K562 (cell line): Measurements from ENCODE around the gene CDKN2B-AS1. TPM values are rescaled to one million over a fixed set of nuclear protein-coding genes. Genes with fewer than 3 reads are reported as not detected.

Experiments
- ATAC-seq: fragments of 200-7000 bp; cut with Tn5 transposase; 3 replicates; pipeline ENCODE4 v1.9.1; 2020; ENCODE audit warnings: moderate library complexity
- BruUV-seq: library from RNA; stranded (reverse); fragments of 400-500 nt; replicated peaks from 2 replicates; lab custom pipeline; 2021; lab: Mats Ljungman, UMichigan
- CTCF ChIA-PET: fragments of 300-600 bp; formaldehyde crosslinking; extraction: SDS; loops from one replicate; lab custom pipeline; 2021; ENCODE audit warnings: low intra/inter-chr PET ratio; lab: Yijun Ruan, JAX
- POLR2A ChIA-PET: fragments of 300-600, 350-650 bp; sonication (Branson Sonifier 250); formaldehyde crosslinking; extraction: SDS; loops from one replicate; lab custom pipeline; 2021; ENCODE audit warnings: antibody characterized with exemption, inconsistent platforms; lab: Yijun Ruan, JAX
- DNase-seq, 4 experiments: peaks; one replicate each; pipeline versions ENCODE4 v3.0.0 to v3.0.0-alpha.2; 2011 to 2018; ENCODE audit warnings: low spot score in 3 of 4, mixed read lengths in 3 of 4; ENCODE audit errors: extremely low read depth in 1 of 4
- FAIRE-seq: peaks from 2 replicates; lab custom pipeline; 2011; peaks lifted over from hg19 to GRCh38; lab: Jason Lieb, UNC
- H2AFZ ChIP-seq: 2 replicates; pipeline ENCODE4 v1.6.0; 2011; ENCODE audit warnings: low read depth, low read length, control low read depth, inconsistent platforms
- H3K27ac ChIP-seq: fragments of 200-600 bp; 3 replicates; pipeline ENCODE4 v1.8.0; 2011; ENCODE audit warnings: low read depth, mild to moderate bottlenecking, control low read depth, inconsistent platforms, low read length, moderate library complexity, mixed read lengths; ENCODE audit errors: extremely low read depth
- H3K27me3 ChIP-seq, 2 experiments: fragments of 300-600 bp in 1 of 2; 2 replicates in 1 of 2; 3 replicates in 1 of 2; pipeline versions ENCODE4 v1.6.0 to v1.8.0; 2011; ENCODE audit warnings: inconsistent platforms in 2 of 2, low read length in 2 of 2, mild to moderate bottlenecking in 1 of 2, mixed read lengths in 1 of 2, moderate library complexity in 1 of 2; ENCODE audit not compliant: control insufficient read depth in 2 of 2, insufficient read depth in 2 of 2
- H3K36me3 ChIP-seq: fragments of 300-600 bp; 3 replicates; pipeline ENCODE4 v1.8.0; 2011; ENCODE audit warnings: mild to moderate bottlenecking, low read length, inconsistent platforms; ENCODE audit not compliant: control insufficient read depth, insufficient read depth
- H3K4me1 ChIP-seq, 2 experiments: fragments of 200-600 bp in 1 of 2; replicated peaks in 1 of 2; 2 replicates in 1 of 2; 3 replicates in 1 of 2; pipeline versions ENCODE4 v1.5.1 to v1.8.0; 2011; ENCODE audit warnings: inconsistent platforms in 2 of 2, low read length in 2 of 2, mild to moderate bottlenecking in 1 of 2, mixed read lengths in 1 of 2, moderate library complexity in 1 of 2; ENCODE audit not compliant: control insufficient read depth in 2 of 2, insufficient read depth in 2 of 2
- H3K4me2 ChIP-seq: 2 replicates; pipeline ENCODE4 v1.6.1; 2011; ENCODE audit warnings: low read length, control low read depth, inconsistent platforms, mixed read lengths; ENCODE audit not compliant: insufficient read depth
- H3K4me3 ChIP-seq: fragments of 200-600 bp; sonication (generic), shearing (Covaris generic); 2 replicates; pipeline ENCODE4 v1.5.1; 2016; ENCODE audit warnings: control low read depth, inconsistent platforms
- H3K79me2 ChIP-seq: fragments of 200-600 bp; 3 replicates; pipeline ENCODE4 v1.8.0; 2011; ENCODE audit warnings: low read length, inconsistent platforms; ENCODE audit not compliant: control insufficient read depth, insufficient read depth
- H3K9ac ChIP-seq, 2 experiments: 2 replicates each; pipeline versions ENCODE4 v1.6.0 to v1.6.1; 2011; ENCODE audit warnings: low read depth in 2 of 2, low read length in 2 of 2, control low read depth in 1 of 2, inconsistent platforms in 1 of 2, mild to moderate bottlenecking in 1 of 2, mixed read lengths in 1 of 2; ENCODE audit not compliant: insufficient read depth in 1 of 2
- H3K9me1 ChIP-seq: one replicate; pipeline ENCODE4 v1.6.0; 2011; ENCODE audit warnings: inconsistent platforms, mild to moderate bottlenecking, low read length, moderate library complexity; ENCODE audit not compliant: control insufficient read depth, insufficient read depth
- H3K9me3 ChIP-seq: replicated peaks from 2 replicates; pipeline ENCODE4 v1.5.1; 2011; ENCODE audit warnings: low read depth, low read length, inconsistent platforms; ENCODE audit not compliant: control insufficient read depth, insufficient read depth
- H4K20me1 ChIP-seq: replicated peaks from 2 replicates; pipeline ENCODE4 v1.6.1; 2011; ENCODE audit warnings: low read length, inconsistent platforms, mixed read lengths; ENCODE audit not compliant: control insufficient read depth, insufficient read depth
- DDX20 ChIP-seq: fragments of 450-650 bp; IDR thresholded peaks from 2 replicates; pipeline ENCODE4 v1.6.1; 2016; ENCODE audit warnings: missing genetic modification characterization, low read depth, mild to moderate bottlenecking, missing compliant biosample characterization, moderate library complexity
- ESRRB ChIP-seq: fragments of 250-450 bp; sonication (Bioruptor Pico); IDR thresholded peaks from 2 replicates; pipeline ENCODE4 v1.5.0; 2020; ENCODE audit warnings: mild to moderate bottlenecking, moderate library complexity, borderline replicate concordance
- FOXJ2 ChIP-seq: fragments of 200-800 bp; sonication (Bioruptor generic); IDR thresholded peaks from 2 replicates; pipeline ENCODE4 v1.6.1; 2016; ENCODE audit warnings: missing genetic modification characterization, missing compliant biosample characterization
- FUS ChIP-seq: fragments of 200-400 bp; formaldehyde crosslinking; optimal IDR thresholded peaks from 2 replicates; pipeline ENCODE3; 2017; ENCODE audit warnings: low read depth, low read length
- MAX ChIP-seq: sonication (generic); formaldehyde crosslinking; IDR thresholded peaks from 2 replicates; pipeline ENCODE4 v1.9.0; 2022; ENCODE audit warnings: mild to moderate bottlenecking, missing genetic modification reagents
- MEF2A ChIP-seq: IDR thresholded peaks from 2 replicates; pipeline ENCODE4 v1.6.1; 2011; ENCODE audit warnings: low read depth, mild to moderate bottlenecking, low read length, moderate library complexity; ENCODE audit not compliant: control insufficient read depth
- NFYB ChIP-seq: IDR thresholded peaks from 2 replicates; pipeline ENCODE4 v1.6.1; 2011; ENCODE audit warnings: mild to moderate bottlenecking, moderate library complexity; ENCODE audit not compliant: insufficient read length; ENCODE audit errors: extremely low read depth
- NR4A1 ChIP-seq, 2 experiments: fragments of 250-450 bp in 1 of 2; fragments of 450-650 bp in 1 of 2; sonication (Bioruptor Pico) in 1 of 2; IDR thresholded peaks; 2 replicates each; pipeline versions ENCODE4 v1.4.0 to v1.6.1; 2016 to 2020; ENCODE audit warnings: mild to moderate bottlenecking in 2 of 2, missing compliant biosample characterization in 1 of 2, missing genetic modification characterization in 1 of 2, moderate library complexity in 1 of 2
- RUNX1 ChIP-seq: sonication (generic); IDR thresholded peaks from 2 replicates; pipeline ENCODE4 v1.6.1; 2016; ENCODE audit warnings: antibody characterized with exemption, low read depth
- ZNF282 ChIP-seq: sonication (generic); formaldehyde crosslinking; IDR thresholded peaks from 2 replicates; pipeline ENCODE4 v1.8.1; 2023; ENCODE audit warnings: missing genetic modification reagents
- ZNF79 ChIP-seq: fragments of 250-450 bp; sonication (Bioruptor Pico); IDR thresholded peaks from 2 replicates; pipeline ENCODE4 v1.4.0; 2020; ENCODE audit warnings: low read depth, mild to moderate bottlenecking, moderate library complexity
- WGBS: fragments of 100-300 bp; shearing (Covaris generic); methylation state at CpG from one replicate; pipeline ENCODE4 v1.1.6; 2016; ENCODE audit warnings: low coverage, mixed read lengths; ENCODE audit not compliant: insufficient coverage; ENCODE audit errors: missing lambda C conversion rate; 5-methylcytosine and 5-hydroxymethylcytosine counted together
- in situ Hi-C: fragments of 300-500 bp; cut with MboI; formaldehyde crosslinking; loops from 4 replicates; pipeline ENCODE4 v1.15.0; 2018; ENCODE audit warnings: inconsistent platforms, mixed read lengths
- intact Hi-C: fragments of 100-400 bp; cut with micrococcal nuclease; formaldehyde crosslinking; loops from 2 replicates; pipeline ENCODE4 v1.14.2; 2022
- polyA plus RNA-seq, 8 experiments: library from polyadenylated mRNA; depleted of rRNA in 4 of 8; stranded (reverse) in 5 of 8; unstranded in 3 of 8; fragments of >200 nt; fragmentation: Nextera tagmentation in 2 of 8; fragmentation: Illumina TruSeq in 1 of 8; extraction: Ambion mirVana in 2 of 8; extraction: Trizol in 1 of 8; gene quantifications; 2 replicates each; pipeline versions ENCODE4 v1.2.1 to v1.2.3, GENCODE V29; 2011 to 2014; ENCODE audit warnings: inconsistent platforms in 1 of 8, missing spikeins in 1 of 8
- total RNA-seq, 7 experiments: library from RNA; depleted of rRNA in 6 of 7; stranded (reverse); fragments of >200 nt in 6 of 7; fragmentation: Illumina TruSeq in 2 of 7; extraction: Trizol in 2 of 7; gene quantifications; 2 replicates each; pipeline versions ENCODE4 v1.2.1 to v1.2.3, GENCODE V29; 2011 to 2021; ENCODE audit warnings: low replicate concordance in 1 of 7
- TF ChIP-seq, protein P1 (sequence below): sonication (generic); formaldehyde crosslinking; IDR thresholded peaks from 2 replicates; pipeline ENCODE4 v1.8.0; 2022; ENCODE audit warnings: mild to moderate bottlenecking, missing genetic modification reagents

Gene CDKN2B-AS1
- total and polyA plus RNA-seq, 9 of the 15 experiments (the other 6 are each of a cell fraction or from before 2014, with no cell fraction given): not detected

GRCh38 chr9:21967702-21968101 lies 26.9 kb upstream of the CDKN2B-AS1 start:
- Histone ChIP-seq H3K4me1 (no peaks in the 10 kb centered on the region), H3K9me3 (no peaks in the 10 kb centered on the region), H3K27me3 (no peaks in the 10 kb centered on the region), H4K20me1 (no peaks in the 10 kb centered on the region), H3K4me2 (no peak overlapping the region), H3K36me3 (no peaks in the 10 kb centered on the region), H2AFZ (no peak overlapping the region), H3K9ac (no peak overlapping the region), H3K79me2 (no peaks in the 10 kb centered on the region), H3K4me3 (no peak overlapping the region), H3K27ac (no peak overlapping the region), H3K9me1 (no peaks in the 10 kb centered on the region)
- ChIA-PET CTCF (no interaction called here), POLR2A (no interaction called here)
- BruUV-seq: no TSS peak
- FAIRE-seq: no peak
- DNase-seq: no peak
- ATAC-seq: no peak
- WGBS: no CpG with 5 or more reads among the region's 10 CpGs
- intact Hi-C loops: no loop called here
- no peak for TF ChIP-seq DDX20 (tag)
- in situ Hi-C loops: no loop called here

DNA sequence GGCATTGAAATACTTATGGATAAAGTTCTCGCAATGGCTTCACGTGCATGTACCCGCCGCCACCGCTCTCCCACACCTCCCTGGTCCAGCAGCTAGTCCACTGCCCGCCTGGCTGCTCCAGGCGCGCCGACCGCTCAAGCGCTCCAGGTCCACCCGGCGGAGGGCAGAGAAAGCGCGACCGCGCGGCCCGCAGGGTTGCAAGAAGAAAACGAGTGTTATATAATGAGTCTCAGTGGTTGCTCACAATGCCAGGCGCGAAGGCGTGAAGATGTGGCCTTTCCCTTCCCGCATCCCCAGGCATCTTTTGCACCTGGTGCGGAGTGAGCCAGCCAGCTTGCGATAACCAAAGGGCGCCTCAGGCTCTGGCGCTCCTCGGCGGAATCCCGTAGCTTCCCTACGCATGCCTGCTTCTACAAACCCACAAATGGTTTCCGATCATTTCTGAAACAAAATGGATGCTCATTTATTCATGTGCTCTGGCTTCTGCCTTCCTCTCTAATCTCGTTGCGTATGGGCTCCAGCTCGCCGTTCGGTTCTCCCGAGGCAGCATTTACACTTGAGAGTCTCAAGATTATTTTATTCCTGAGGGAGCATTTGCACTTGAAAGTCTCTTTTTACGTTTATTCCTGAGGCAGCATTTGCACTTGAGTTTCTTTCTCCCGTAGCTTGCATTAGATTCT lies 26.1 kb upstream of the CDKN2B-AS1 start:
- DNase-seq (no peak), FAIRE-seq (no peak), ATAC-seq (no peak)
- WGBS: no CpG with 5 or more reads among the region's 41 CpGs
- Histone ChIP-seq H3K27me3 (no peaks in the 10 kb centered on the region), H3K36me3 (no peaks in the 10 kb centered on the region), H3K4me3 (no peak overlapping the region), H3K79me2 (no peaks in the 10 kb centered on the region), H3K9ac (no peak overlapping the region), H3K9me3 (no peaks in the 10 kb centered on the region), H3K27ac (no peak overlapping the region)
- CTCF ChIA-PET: no interaction called here
- BruUV-seq: no TSS peak
- TF ChIP-seq RUNX1 (no peak), FOXJ2 (tag) (no peak), DDX20 (tag) (no peak), MAX (CRISPR knock-in tag) (no peak), MEF2A (no peak), NFYB (no peak), ESRRB (CRISPR knock-in tag) (no peak), ZNF282 (CRISPR knock-in tag) (no peak), FUS (no peak), ZNF79 (CRISPR knock-in tag) (no peak), NR4A1 (CRISPR knock-in tag; IDR thresholded peaks at IDR 0.05) (no peak), NR4A1 (tag; IDR thresholded peaks at IDR 0.05) (no peak)
- TF ChIP-seq, protein P1, sequence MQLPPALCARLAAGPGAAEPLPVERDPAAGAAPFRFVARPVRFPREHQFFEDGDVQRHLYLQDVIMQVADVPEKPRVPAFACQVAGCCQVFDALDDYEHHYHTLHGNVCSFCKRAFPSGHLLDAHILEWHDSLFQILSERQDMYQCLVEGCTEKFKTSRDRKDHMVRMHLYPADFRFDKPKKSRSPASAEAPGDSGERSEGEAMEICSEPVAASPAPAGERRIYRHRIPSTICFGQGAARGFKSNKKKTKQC: no peak
- TF ChIP-seq, all 486 proteins: peak for 0
- no peaks in the 10 kb centered on the region for H4K20me1 ChIP-seq
- H3K4me2 ChIP-seq: no peak overlapping the region
- in situ Hi-C loops (no loop called here), intact Hi-C loops (no loop called here)
- H3K4me1 ChIP-seq: no peaks in the 10 kb centered on the region
- H2AFZ ChIP-seq: no peak overlapping the region
- H3K9me1 ChIP-seq: no peaks in the 10 kb centered on the region
- POLR2A ChIA-PET: no interaction called here
